HK-2 (cell line): Measurements from ENCODE around the gene PCNX2.

ENCODE experiments used
- DNase-seq: peaks from one replicate; pipeline ENCODE4 v3.0.0-alpha.2; 2018; ENCODE audit not compliant: unreplicated experiment

PCNX2 gene

GRCh38 chr1:233295237-233295974 is at the start of gene PCNX2:
PCNX2 (minus strand) TSS chr1:233295725; CDS start chr1:233295478, 247 bp downstream.
- peak; percentile 77 for DNase-seq

- no peak for DNase-seq
These were observed 47.7 kb upstream of the PCNX2 start for GRCh38 chr1:233343262-233343661.

GRCh38 chr1:233342086-233342485 is 46.6 kb upstream of the PCNX2 start:
- DNase-seq = no peak

GRCh38 chr1:233340966-233341516 is 45.5 kb upstream of the PCNX2 start:
- DNase-seq = no peak

- DNase-seq = no peak
These were observed 44.6 kb upstream of the PCNX2 start for GRCh38 chr1:233340031-233340555.

GRCh38 chr1:233338102-233338501 is 42.6 kb upstream of the PCNX2 start:
- DNase-seq = no peak

GRCh38 chr1:233337505-233337904 is 42.0 kb upstream of the PCNX2 start:
- no peak for DNase-seq

GRCh38 chr1:233336554-233337456 is 41.3 kb upstream of the PCNX2 start:
- no peak for DNase-seq

GRCh38 chr1:233334092-233334491 is 38.6 kb upstream of the PCNX2 start:
- DNase-seq = no peak

- no peak for DNase-seq
These were observed 37.6 kb upstream of the PCNX2 start for GRCh38 chr1:233333086-233333485.

- no peak for DNase-seq
These were observed 36.4 kb upstream of the PCNX2 start for GRCh38 chr1:233331676-233332519.

GRCh38 chr1:233328142-233328921 is 32.8 kb upstream of the PCNX2 start:
- peak; percentile 60 for DNase-seq

GRCh38 chr1:233327651-233328141 is 32.2 kb upstream of the PCNX2 start, which contains the start of gene MAP3K21:
MAP3K21 (plus strand) TSS chr1:233327724; CDS start chr1:233328029, 305 bp downstream.
- no peak for DNase-seq

GRCh38 chr1:233326811-233327650 is 31.5 kb upstream of the PCNX2 start:
- DNase-seq = peak; percentile 100

- no peak for DNase-seq
These were observed 30.8 kb upstream of the PCNX2 start for GRCh38 chr1:233326319-233326718.

GRCh38 chr1:233323718-233324117 is 28.2 kb upstream of the PCNX2 start:
- no peak for DNase-seq

- DNase-seq = no peak
These were observed 24.5 kb upstream of the PCNX2 start for GRCh38 chr1:233320023-233320422.

GRCh38 chr1:233319272-233319671 is 23.7 kb upstream of the PCNX2 start:
- DNase-seq = no peak

GRCh38 chr1:233316473-233316872 is 20.9 kb upstream of the PCNX2 start:
- DNase-seq = no peak
